Thoracic aorta (tissue), 2 donors: ENCODE data around the gene SERTAD2. TPM values are rescaled to one million over a fixed set of nuclear protein-coding genes. Genes with fewer than 3 reads are reported as not detected.

Source experiments
- ATAC-seq: fragments of 150-250 bp; one replicate; pipeline ENCODE4 v1.8.0; 2017; ENCODE audit warnings: low read depth; ENCODE audit not compliant: insufficient number of reproducible peaks, low FRiP score
- DNase-seq: peaks from one replicate; pipeline ENCODE4 v3.0.0-alpha.2; 2020; ENCODE audit warnings: low spot score
- H3K27ac ChIP-seq, 2 donors: fragments of 200-600 bp; sonication (generic); 1 replicate in 1 of 2; 2 replicates in 1 of 2; pipeline ENCODE4 v1.5.1; 2016; ENCODE audit warnings: mild to moderate bottlenecking in 2 of 2, moderate library complexity in 2 of 2
- H3K27me3 ChIP-seq: fragments of 200-600 bp; sonication (generic); replicated peaks from 2 replicates; pipeline ENCODE4 v1.6.0; 2016; ENCODE audit warnings: mild to moderate bottlenecking; ENCODE audit not compliant: insufficient read depth
- H3K36me3 ChIP-seq: fragments of 200-600 bp; sonication (generic); one replicate; pipeline ENCODE4 v1.5.1; 2016
- H3K4me1 ChIP-seq, 2 donors: fragments of 200-600 bp; sonication (generic); 1 replicate in 1 of 2; 2 replicates in 1 of 2; pipeline versions ENCODE4 v1.5.1 to v1.6.0; 2016; ENCODE audit warnings: low read depth in 2 of 2, mild to moderate bottlenecking in 1 of 2; ENCODE audit not compliant: control insufficient read depth in 1 of 2
- H3K4me3 ChIP-seq: fragments of 200-600 bp; sonication (generic); 2 replicates; pipeline ENCODE4 v1.5.1; 2016; ENCODE audit warnings: mild to moderate bottlenecking
- H3K9me3 ChIP-seq: fragments of 200-600 bp; sonication (generic); 2 replicates; pipeline ENCODE4 v1.5.1; 2016
- CTCF ChIP-seq: fragments of 200-600 bp; sonication (generic); IDR thresholded peaks from one replicate; pipeline ENCODE4 v1.5.1; 2019; ENCODE audit warnings: antibody characterized with exemption
- total RNA-seq, 2 donors: library from RNA; depleted of rRNA; stranded (reverse); fragments of >200 nt; gene quantifications; one replicate each; pipeline versions ENCODE4 v1.1.0 to v1.2.3, GENCODE V29; 2016

The SERTAD2 gene
- 10 to 100 TPM; 17.9 to 31.9 TPM for total RNA-seq

GRCh38 chr2:64653109-64654062 lies at the start of gene SERTAD2:
Gene SERTAD2 (minus strand): TSS chr2:64653913. CDS start chr2:64636871, 17,042 bp downstream.
- peak; percentile 37 for DNase-seq
- H3K4me1 ChIP-seq = peaks cover 12 to 43% of the 10 kb centered on the region in 2 donors
- peak; percentile 87 for ATAC-seq

GRCh38 chr2:64700133-64700809 lies 46.6 kb upstream of the SERTAD2 start:
- H3K36me3 ChIP-seq = no peaks in the 10 kb centered on the region
- no peak overlapping the region for H3K27ac ChIP-seq
- DNase-seq = no peak
- H3K27me3 ChIP-seq = no peaks in the 10 kb centered on the region
- ATAC-seq = no peak
- H3K9me3 ChIP-seq = no peaks in the 10 kb centered on the region
- H3K4me3 ChIP-seq = no peak overlapping the region
- H3K4me1 ChIP-seq = peaks cover 9 to 13% of the 10 kb centered on the region in 2 donors
- no peak for TF ChIP-seq CTCF

More at GRCh38 chr2:64653109-64654062, at the start of gene SERTAD2:
- TF ChIP-seq CTCF = no peak
- Histone ChIP-seq H3K4me3 (peak within 1 kb of the TSS; percentile 96), H3K36me3 (no peaks in the 10 kb centered on the region), H3K27ac (peak within 1 kb of the TSS; percentile 99), H3K27me3 (no peaks in the 10 kb centered on the region), H3K9me3 (no peaks in the 10 kb centered on the region)

- no peak for TF ChIP-seq CTCF
- Histone ChIP-seq H3K9me3 (no peaks in the 10 kb centered on the region), H3K27me3 (no peaks in the 10 kb centered on the region), H3K36me3 (no peaks in the 10 kb centered on the region), H3K4me1 (peaks cover 9 to 13% of the 10 kb centered on the region in 2 donors), H3K27ac (no peak overlapping the region), H3K4me3 (no peak overlapping the region)
- DNase-seq = no peak
- ATAC-seq = no peak
Measured at GRCh38 chr2:64699712-64700111, 46.0 kb upstream of the SERTAD2 start.

DNA sequence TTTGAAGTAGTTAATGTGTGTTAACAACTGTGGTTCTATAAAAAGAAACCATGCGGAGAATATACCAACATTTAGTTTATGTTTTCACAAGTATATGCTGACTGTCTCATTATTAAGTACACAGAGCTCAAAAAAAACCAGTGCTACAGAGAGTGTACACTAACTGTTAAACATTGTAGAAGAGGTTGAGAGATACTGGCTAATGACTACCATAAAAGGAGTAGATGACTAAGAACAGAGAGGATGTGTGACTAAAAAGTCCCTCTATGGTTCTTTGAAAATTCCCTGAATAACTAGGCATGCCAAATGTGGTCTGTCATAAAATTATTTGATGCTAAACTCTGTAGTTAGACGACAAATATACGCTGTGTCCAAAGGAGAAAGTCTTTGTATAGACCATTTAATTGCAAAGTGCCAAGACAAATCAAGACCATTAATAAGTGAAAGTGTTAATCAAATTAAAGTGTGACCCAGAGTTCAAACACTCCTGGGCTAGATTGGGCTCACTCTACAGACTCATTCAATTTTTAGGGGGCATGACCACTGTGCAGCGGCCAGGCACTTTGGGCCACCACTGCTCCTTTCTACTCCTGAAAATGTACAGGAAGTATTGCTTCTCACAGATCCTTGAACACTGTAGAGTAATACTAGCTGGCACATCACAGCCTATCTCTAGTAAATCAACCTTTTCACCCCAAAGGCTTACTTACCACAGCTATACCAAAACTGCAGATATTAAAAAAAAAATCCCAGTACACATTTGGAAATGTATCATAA lies 45.1 kb upstream of the SERTAD2 start:
- H3K4me1 ChIP-seq = peaks cover 9 to 13% of the 10 kb centered on the region in 2 donors
- peak; percentile 54 for ATAC-seq
- no peak for TF ChIP-seq CTCF
- H3K36me3 ChIP-seq = no peaks in the 10 kb centered on the region
- H3K9me3 ChIP-seq = no peaks in the 10 kb centered on the region
- peak overlapping the region in 1 of 2 donors; percentile 22 for H3K27ac ChIP-seq
- no peaks in the 10 kb centered on the region for H3K27me3 ChIP-seq
- no peak overlapping the region for H3K4me3 ChIP-seq
- DNase-seq = no peak
